OCI-LY3 (cell line): ENCODE measurements around the gene NPR3.

ENCODE experiments used
- H2AFZ ChIP-seq: fragments of 200-600, 300-600 bp; shearing (Covaris generic); 2 replicates; pipeline ENCODE4 v1.6.0; 2014; ENCODE audit warnings: antibody characterized with exemption, low read depth, low read length
- H3K27ac ChIP-seq: fragments of 200-600, 300-600 bp; sonication (generic); 2 replicates; pipeline ENCODE4 v1.5.1; 2014; ENCODE audit warnings: mild to moderate bottlenecking, low read length, moderate library complexity, mixed read lengths
- H3K27me3 ChIP-seq: fragments of 200-600, 300-600 bp; sonication (generic); 2 replicates; pipeline ENCODE4 v1.6.1; 2014; ENCODE audit warnings: low read depth, low read length, mixed read lengths
- H3K36me3 ChIP-seq: fragments of 200-600, 300-600 bp; sonication (generic); replicated peaks from 2 replicates; pipeline ENCODE3; 2014; ENCODE audit warnings: low read depth, low read length, mixed read lengths
- H3K4me1 ChIP-seq: fragments of 300-600, 200-600 bp; sonication (generic); 2 replicates; pipeline ENCODE4 v1.6.1; 2014; ENCODE audit warnings: low read length, mixed read lengths
- H3K4me2 ChIP-seq: fragments of 200-600, 300-600 bp; sonication (generic); 2 replicates; pipeline ENCODE4 v1.6.1; 2014; ENCODE audit warnings: low read length, mixed read lengths
- H3K4me3 ChIP-seq: fragments of 300-600, 200-600 bp; sonication (generic); 2 replicates; pipeline ENCODE4 v1.5.1; 2014; ENCODE audit warnings: antibody characterized with exemption, mild to moderate bottlenecking, low read length, moderate library complexity
- H3K79me2 ChIP-seq: fragments of 300-600, 200-600 bp; shearing (Covaris generic); 2 replicates; pipeline ENCODE4 v1.6.1; 2014; ENCODE audit warnings: mild to moderate bottlenecking, low read length, mixed read lengths
- H3K9ac ChIP-seq: fragments of 300-600, 200-600 bp; shearing (Covaris generic); 2 replicates; pipeline ENCODE4 v1.6.0; 2014; ENCODE audit warnings: mild to moderate bottlenecking, low read length, moderate library complexity
- H3K9me3 ChIP-seq: fragments of 200-600, 300-600 bp; shearing (Covaris generic); 2 replicates; pipeline ENCODE4 v1.6.1; 2014; ENCODE audit warnings: low read length, mixed read lengths; ENCODE audit not compliant: insufficient read depth
- H4K20me1 ChIP-seq: fragments of 200-600, 300-600 bp; sonication (generic); 2 replicates; pipeline ENCODE4 v1.6.1; 2016; ENCODE audit warnings: low read length, mixed read lengths; ENCODE audit not compliant: insufficient read depth
- EZH2phosphoT487 ChIP-seq: fragments of 200-600 bp; shearing (Covaris generic); IDR thresholded peaks from 2 replicates; pipeline ENCODE4 v1.6.1; 2018; ENCODE audit warnings: antibody characterized with exemption, mixed run types, low read depth
- TF ChIP-seq, protein P1 (sequence below): fragments of 200-600, 300-600 bp; sonication (generic); IDR thresholded peaks from 2 replicates; pipeline ENCODE4 v1.5.1; 2014; ENCODE audit warnings: antibody characterized with exemption, low read length, low read depth

The NPR3 gene

DNA sequence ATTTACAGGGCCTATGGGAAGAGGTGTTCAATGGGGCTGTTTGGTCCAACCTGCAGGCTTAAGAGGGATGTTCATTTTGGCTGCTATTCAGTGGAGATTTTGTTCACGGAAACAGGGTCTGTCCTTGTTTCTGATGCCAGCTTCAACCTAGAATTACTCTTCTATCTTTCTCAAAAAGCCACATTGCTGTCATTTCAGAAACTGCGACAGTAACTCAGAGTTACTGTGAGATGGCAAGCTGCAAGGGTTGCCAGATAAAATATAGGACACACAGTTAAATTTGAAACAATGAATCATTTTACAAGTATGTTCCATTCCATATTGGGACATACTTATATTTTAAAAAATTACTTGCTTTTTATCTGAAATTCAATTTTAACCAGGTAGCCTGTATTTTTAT lies 128.0 kb downstream of the NPR3 start:
- H3K79me2 ChIP-seq = no peaks in the 10 kb centered on the region
- no peak overlapping the region for H2AFZ ChIP-seq
- no peaks in the 10 kb centered on the region for H3K27me3 ChIP-seq
- H3K4me2 ChIP-seq = no peak overlapping the region
- H3K9me3 ChIP-seq = no peaks in the 10 kb centered on the region
- no peaks in the 10 kb centered on the region for H3K36me3 ChIP-seq
- H3K9ac ChIP-seq = no peak overlapping the region
- TF ChIP-seq, protein P1, sequence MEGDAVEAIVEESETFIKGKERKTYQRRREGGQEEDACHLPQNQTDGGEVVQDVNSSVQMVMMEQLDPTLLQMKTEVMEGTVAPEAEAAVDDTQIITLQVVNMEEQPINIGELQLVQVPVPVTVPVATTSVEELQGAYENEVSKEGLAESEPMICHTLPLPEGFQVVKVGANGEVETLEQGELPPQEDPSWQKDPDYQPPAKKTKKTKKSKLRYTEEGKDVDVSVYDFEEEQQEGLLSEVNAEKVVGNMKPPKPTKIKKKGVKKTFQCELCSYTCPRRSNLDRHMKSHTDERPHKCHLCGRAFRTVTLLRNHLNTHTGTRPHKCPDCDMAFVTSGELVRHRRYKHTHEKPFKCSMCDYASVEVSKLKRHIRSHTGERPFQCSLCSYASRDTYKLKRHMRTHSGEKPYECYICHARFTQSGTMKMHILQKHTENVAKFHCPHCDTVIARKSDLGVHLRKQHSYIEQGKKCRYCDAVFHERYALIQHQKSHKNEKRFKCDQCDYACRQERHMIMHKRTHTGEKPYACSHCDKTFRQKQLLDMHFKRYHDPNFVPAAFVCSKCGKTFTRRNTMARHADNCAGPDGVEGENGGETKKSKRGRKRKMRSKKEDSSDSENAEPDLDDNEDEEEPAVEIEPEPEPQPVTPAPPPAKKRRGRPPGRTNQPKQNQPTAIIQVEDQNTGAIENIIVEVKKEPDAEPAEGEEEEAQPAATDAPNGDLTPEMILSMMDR = no peak
- TF ChIP-seq EZH2phosphoT487 = no peak
- H3K27ac ChIP-seq = no peak overlapping the region
- no peak overlapping the region for H3K4me3 ChIP-seq
- no peaks in the 10 kb centered on the region for H3K4me1 ChIP-seq
- no peaks in the 10 kb centered on the region for H4K20me1 ChIP-seq

DNA sequence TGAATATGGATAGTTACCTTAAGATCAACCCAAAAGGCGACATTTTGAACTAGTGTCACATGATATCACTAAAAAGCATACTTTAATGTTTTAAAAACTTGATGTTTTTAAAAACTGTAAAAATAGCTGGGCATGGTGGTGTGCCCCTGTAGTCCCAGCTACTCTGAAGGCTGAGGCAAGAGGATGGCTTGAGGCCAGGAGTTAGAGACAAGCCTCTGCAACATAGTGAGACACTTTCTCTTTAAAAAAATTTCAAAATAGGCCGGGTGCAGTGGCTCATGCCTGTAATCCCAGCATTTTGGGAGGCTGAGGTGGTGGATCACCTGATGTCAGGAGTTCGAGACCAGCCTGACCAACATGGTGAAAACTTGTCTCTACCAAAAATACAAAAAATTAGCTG lies 129.5 kb downstream of the NPR3 start:
- no peak overlapping the region for H3K4me2 ChIP-seq
- no peak overlapping the region for H3K27ac ChIP-seq
- H3K9ac ChIP-seq = no peak overlapping the region
- no peaks in the 10 kb centered on the region for H3K79me2 ChIP-seq
- no peaks in the 10 kb centered on the region for H3K4me1 ChIP-seq
- no peak overlapping the region for H2AFZ ChIP-seq
- no peak overlapping the region for H3K4me3 ChIP-seq
- TF ChIP-seq EZH2phosphoT487 = no peak
- TF ChIP-seq, protein P1 = no peak
- H4K20me1 ChIP-seq = no peaks in the 10 kb centered on the region
- no peaks in the 10 kb centered on the region for H3K27me3 ChIP-seq
- no peaks in the 10 kb centered on the region for H3K36me3 ChIP-seq
- H3K9me3 ChIP-seq = no peaks in the 10 kb centered on the region
